Transverse colon (tissue), 4 donors: ENCODE results near the gene THAP7. TPM values are rescaled to one million over a fixed set of nuclear protein-coding genes. Genes with fewer than 3 reads are reported as not detected.

ENCODE experiments used
- DNase-seq: peaks from one replicate; pipeline ENCODE4 v3.0.0-alpha.2; 2019
- H3K27ac ChIP-seq, 4 donors: fragments of 200-600 bp; sonication (generic); 2 replicates each; pipeline ENCODE4 v1.5.1; 2016 to 2018; ENCODE audit warnings: inconsistent platforms in 4 of 4
- H3K27me3 ChIP-seq: fragments of 200-600 bp; sonication (generic); 2 replicates; pipeline ENCODE4 v1.5.1; 2017; ENCODE audit warnings: inconsistent platforms
- H3K36me3 ChIP-seq, 4 donors: fragments of 200-600 bp; sonication (generic); 2 replicates each; pipeline ENCODE4 v1.5.1; 2017 to 2019; ENCODE audit warnings: inconsistent platforms in 4 of 4
- H3K4me1 ChIP-seq, 4 donors: fragments of 200-600 bp; sonication (generic); 2 replicates each; pipeline ENCODE4 v1.5.1; 2017 to 2020; ENCODE audit warnings: inconsistent platforms in 4 of 4
- H3K4me3 ChIP-seq, 4 donors: fragments of 200-600 bp; sonication (generic); 1 replicate in 1 of 4; 2 replicates in 3 of 4; pipeline versions ENCODE4 v1.5.1 to v1.6.1; 2017 to 2019; ENCODE audit warnings: inconsistent platforms in 4 of 4
- H3K9me3 ChIP-seq, 2 donors: fragments of 200-600 bp; sonication (generic); 2 replicates each; pipeline ENCODE4 v1.5.1; 2017 to 2019; ENCODE audit warnings: inconsistent platforms in 2 of 2
- EP300 ChIP-seq: sonication (generic); formaldehyde crosslinking; IDR thresholded peaks from one replicate; pipeline ENCODE4 v1.6.1; 2017; ENCODE audit warnings: antibody characterized with exemption, low read depth
- POLR2A ChIP-seq: fragments of 450-650 bp; IDR thresholded peaks from one replicate; pipeline ENCODE4 v1.6.1; 2016; ENCODE audit warnings: antibody characterized with exemption, mild to moderate bottlenecking, moderate library complexity
- POLR2AphosphoS5 ChIP-seq, 3 donors: sonication (generic); formaldehyde crosslinking; IDR thresholded peaks; one replicate each; pipeline ENCODE4 v1.6.1; 2016; ENCODE audit warnings: antibody characterized with exemption in 3 of 3
- WGBS, 2 donors: methylation state at CpG; one replicate each; pipeline ENCODE4 v1.1.5; 2018; ENCODE audit warnings: low coverage in 1 of 2; 5-methylcytosine and 5-hydroxymethylcytosine counted together
- in situ Hi-C, 4 donors: fragments of 200-750 bp; cut with MboI; loops; one replicate each; pipeline versions ENCODE4 v1.15.0 to v1.15.1; 2017; ENCODE audit warnings: low sequenced_read_pairs in 3 of 4, low pct_ligation_motif_present in 1 of 4, low pct_unique_long_range_greater_than_20kb in 1 of 4
- intact Hi-C: fragments of 100-400 bp; cut with DNase I; formaldehyde crosslinking; loops from one replicate; pipeline ENCODE4 v1.15.1; 2023; ENCODE audit warnings: low total_unique reads
- total RNA-seq, 4 donors: library from RNA; depleted of rRNA; stranded (reverse); fragments of >200 nt; gene quantifications; one replicate each; pipeline ENCODE4 v1.1.0, GENCODE V29; 2016
- TF ChIP-seq, protein P1 (sequence below), 5 experiments: fragments of 200-600 bp in 3 of 5; fragments of 450-650 bp in 2 of 5; sonication (generic) in 3 of 5; IDR thresholded peaks; 1 replicate in 2 of 5; 2 replicates in 3 of 5; pipeline ENCODE4 v1.5.1; 2016 to 2017; ENCODE audit warnings: antibody characterized with exemption in 5 of 5, inconsistent platforms in 3 of 5, mild to moderate bottlenecking in 2 of 5, moderate library complexity in 1 of 5

Gene THAP7
- total RNA-seq, 4 donors from 2014 or later, result 27.0 to 51.5 (median 32.7) TPM

DNA sequence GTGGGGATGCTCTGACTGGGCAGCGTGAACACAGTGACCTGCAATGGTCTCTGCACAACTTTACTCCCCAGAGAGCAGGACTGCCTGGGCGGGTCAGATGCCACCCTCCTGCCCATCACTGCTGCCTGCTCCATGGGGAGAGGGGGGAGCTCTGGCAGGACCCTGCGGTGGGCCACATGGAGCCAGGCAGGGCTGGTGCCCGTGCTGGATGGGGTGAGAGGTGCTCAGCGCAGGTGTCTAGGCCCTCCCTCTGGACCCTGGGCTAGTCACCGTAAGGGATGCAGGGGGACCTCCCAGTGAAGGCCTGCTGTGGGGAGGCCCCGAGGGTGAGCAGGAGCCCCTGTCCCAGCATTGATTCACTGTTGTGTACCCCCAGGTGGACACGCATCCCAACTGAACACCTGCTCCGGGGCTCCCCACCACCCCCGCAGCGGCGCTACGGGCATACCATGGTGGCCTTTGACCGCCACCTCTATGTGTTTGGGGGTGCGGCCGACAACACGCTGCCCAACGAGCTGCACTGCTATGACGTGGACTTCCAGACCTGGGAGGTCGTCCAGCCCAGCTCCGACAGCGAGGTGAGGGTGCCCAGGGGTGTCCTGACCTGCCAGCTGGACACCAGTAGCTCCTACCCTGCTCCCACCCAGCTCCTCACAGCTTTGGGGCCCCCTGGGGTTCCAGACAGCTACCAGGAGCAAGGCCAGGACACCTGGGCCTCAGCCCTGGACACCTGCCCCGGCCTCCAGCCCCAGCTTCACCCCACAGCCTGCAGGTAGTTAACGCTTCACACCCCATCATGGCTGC lies 10.5 kb downstream of the THAP7 start:
- no peak for DNase-seq
- no peak overlapping the region for H3K4me3 ChIP-seq
- no peak overlapping the region for H3K27ac ChIP-seq
- H3K9me3 ChIP-seq, result no peaks in the 10 kb centered on the region
- in situ Hi-C loops, result no loop called here
- TF ChIP-seq EP300 (no peak), POLR2AphosphoS5 (IDR thresholded peaks at IDR 0.05) (no peak), POLR2A (no peak)
- TF ChIP-seq, protein P1, sequence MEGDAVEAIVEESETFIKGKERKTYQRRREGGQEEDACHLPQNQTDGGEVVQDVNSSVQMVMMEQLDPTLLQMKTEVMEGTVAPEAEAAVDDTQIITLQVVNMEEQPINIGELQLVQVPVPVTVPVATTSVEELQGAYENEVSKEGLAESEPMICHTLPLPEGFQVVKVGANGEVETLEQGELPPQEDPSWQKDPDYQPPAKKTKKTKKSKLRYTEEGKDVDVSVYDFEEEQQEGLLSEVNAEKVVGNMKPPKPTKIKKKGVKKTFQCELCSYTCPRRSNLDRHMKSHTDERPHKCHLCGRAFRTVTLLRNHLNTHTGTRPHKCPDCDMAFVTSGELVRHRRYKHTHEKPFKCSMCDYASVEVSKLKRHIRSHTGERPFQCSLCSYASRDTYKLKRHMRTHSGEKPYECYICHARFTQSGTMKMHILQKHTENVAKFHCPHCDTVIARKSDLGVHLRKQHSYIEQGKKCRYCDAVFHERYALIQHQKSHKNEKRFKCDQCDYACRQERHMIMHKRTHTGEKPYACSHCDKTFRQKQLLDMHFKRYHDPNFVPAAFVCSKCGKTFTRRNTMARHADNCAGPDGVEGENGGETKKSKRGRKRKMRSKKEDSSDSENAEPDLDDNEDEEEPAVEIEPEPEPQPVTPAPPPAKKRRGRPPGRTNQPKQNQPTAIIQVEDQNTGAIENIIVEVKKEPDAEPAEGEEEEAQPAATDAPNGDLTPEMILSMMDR (IDR thresholded peaks at IDR 0.05), result no peak
- H3K36me3 ChIP-seq, result peaks cover 0 to 22% (median 0%) of the 10 kb centered on the region in 4 donors
- H3K4me1 ChIP-seq, result no peaks in the 10 kb centered on the region
- intact Hi-C loops, result no loop called here
- no peaks in the 10 kb centered on the region for H3K27me3 ChIP-seq
- 91% methylated on average over 19 of the region's 24 CpGs; no CpG with 5 or more reads in 1 of the 2 donors for WGBS, 2 donors

DNA sequence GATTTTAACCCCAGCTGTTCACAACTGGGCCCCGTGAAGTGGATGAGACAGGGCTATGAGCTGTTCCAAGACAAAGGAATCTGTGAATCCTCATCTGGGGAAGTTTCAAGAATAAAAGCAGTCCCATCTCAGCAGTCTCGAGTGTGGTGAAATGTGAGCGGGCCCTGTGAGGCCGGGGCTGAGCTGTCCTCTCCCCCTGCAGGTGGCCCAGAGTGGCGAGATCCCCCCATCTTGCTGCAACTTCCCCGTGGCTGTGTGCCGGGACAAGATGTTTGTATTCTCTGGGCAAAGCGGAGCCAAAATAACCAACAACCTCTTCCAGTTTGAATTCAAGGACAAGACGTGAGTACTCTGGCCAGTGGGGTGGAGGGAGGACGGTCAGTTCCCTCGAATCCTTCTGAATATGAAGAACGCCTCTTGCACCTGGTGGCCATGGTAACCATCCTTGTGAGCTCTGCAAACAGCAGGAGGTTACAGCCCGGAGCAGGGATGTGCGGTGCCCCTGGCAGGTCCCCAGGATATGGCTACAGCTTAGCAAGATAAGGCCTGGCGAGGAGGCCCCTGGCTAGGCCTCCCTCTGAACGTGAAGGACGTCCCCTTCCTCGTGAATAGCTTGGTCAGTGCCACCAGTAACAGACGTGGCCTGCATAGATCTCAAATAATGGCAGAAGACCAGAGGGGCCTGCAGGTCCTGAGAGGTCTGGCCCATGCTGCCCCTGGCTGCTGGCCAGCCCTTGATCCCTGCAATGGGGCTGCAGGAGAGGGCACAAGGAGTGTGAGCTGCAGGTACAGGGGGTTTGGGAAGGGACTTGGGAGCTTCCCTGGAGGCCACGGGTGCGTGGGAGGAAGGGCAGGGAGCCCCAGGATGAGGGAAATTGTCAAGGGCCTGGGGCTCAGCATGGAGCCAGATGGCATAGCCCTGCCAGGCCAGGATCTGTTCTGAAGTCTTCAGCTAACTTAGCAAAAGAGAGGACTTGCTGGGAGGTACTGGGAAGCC lies 11.4 kb downstream of the THAP7 start:
- Histone ChIP-seq H3K4me1 (no peaks in the 10 kb centered on the region), H3K9me3 (no peaks in the 10 kb centered on the region), H3K27me3 (no peaks in the 10 kb centered on the region), H3K4me3 (no peak overlapping the region), H3K36me3 (peaks cover 0 to 22% (median 0%) of the 10 kb centered on the region in 4 donors), H3K27ac (no peak overlapping the region)
- intact Hi-C loops (no loop called here), in situ Hi-C loops (no loop called here)
- DNase-seq, result no peak
- no peak for TF ChIP-seq EP300
- no peak for TF ChIP-seq POLR2A
- TF ChIP-seq, protein P1 (IDR thresholded peaks at IDR 0.05), result no peak
- no peak for TF ChIP-seq POLR2AphosphoS5 (IDR thresholded peaks at IDR 0.05)
- 84% methylated on average over 21 of the region's 21 CpGs; no CpG with 5 or more reads in 1 of the 2 donors for WGBS, 2 donors

DNA sequence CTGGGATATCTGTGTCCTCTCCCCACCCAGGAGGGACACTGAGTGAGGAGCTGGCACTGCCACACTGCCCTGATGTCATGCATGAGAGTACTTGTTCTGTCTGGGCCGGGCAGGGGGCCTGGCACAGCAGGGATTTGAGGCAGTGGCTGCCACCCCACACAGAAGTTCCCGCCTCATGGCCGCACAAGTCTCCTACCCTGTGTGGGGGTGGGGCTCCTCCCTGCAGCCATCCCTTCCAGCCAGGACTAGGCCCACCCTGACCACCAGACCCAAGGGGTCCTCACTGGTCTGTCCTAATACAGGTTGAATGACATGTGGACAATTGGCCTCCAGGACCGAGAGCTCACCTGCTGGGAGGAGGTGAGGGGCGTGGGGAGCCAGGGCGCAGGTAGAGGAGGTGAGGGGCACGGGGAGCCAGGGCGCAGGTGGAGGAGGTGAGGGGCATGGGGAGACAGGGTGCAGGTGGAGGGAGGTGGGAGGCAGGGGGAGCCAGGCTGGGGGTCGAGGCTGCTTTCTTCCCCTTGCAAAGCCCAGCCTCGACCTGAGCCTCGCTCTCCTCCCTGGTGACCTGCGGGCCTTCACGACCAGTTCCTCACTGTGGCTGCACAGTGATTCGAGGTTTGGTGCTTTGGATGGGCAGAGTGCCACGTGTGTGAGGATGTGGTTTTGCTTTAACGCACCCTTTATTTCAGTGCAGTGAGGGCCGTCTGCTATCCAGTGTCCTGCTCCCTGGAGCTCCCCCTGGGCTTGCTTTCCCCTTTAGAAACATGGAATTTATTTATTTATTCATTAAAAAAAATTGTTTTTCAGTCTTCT lies 12.4 kb downstream of the THAP7 start:
- no peaks in the 10 kb centered on the region for H3K9me3 ChIP-seq
- peaks cover 0 to 22% (median 0%) of the 10 kb centered on the region in 4 donors for H3K36me3 ChIP-seq
- intact Hi-C loops (no loop called here), in situ Hi-C loops (no loop called here)
- TF ChIP-seq EP300, result no peak
- TF ChIP-seq, protein P1 (IDR thresholded peaks at IDR 0.05), result no peak
- TF ChIP-seq POLR2A, result no peak
- TF ChIP-seq POLR2AphosphoS5 (IDR thresholded peaks at IDR 0.05), result no peak
- no peak overlapping the region for H3K27ac ChIP-seq
- H3K4me3 ChIP-seq, result no peak overlapping the region
- H3K4me1 ChIP-seq, result no peaks in the 10 kb centered on the region
- WGBS, 2 donors, result 60 to 68% methylated on average over 8 to 16 of the region's 17 CpGs
- no peaks in the 10 kb centered on the region for H3K27me3 ChIP-seq
- no peak for DNase-seq
